NCI-H2227 (cell line): Measurements from ENCODE around the gene ZFC3H1.
"Not testable (repeated sequence)": the region's sequence is repeated elsewhere in the genome, so short reads cannot be mapped to it uniquely, and the experiment has no call there.

ENCODE experiments used
- DNase-seq: peaks from one replicate; lab custom pipeline; 2025; ENCODE audit not compliant: unreplicated experiment; lab: John Stamatoyannopoulos, UW

ZFC3H1 gene, protein sequence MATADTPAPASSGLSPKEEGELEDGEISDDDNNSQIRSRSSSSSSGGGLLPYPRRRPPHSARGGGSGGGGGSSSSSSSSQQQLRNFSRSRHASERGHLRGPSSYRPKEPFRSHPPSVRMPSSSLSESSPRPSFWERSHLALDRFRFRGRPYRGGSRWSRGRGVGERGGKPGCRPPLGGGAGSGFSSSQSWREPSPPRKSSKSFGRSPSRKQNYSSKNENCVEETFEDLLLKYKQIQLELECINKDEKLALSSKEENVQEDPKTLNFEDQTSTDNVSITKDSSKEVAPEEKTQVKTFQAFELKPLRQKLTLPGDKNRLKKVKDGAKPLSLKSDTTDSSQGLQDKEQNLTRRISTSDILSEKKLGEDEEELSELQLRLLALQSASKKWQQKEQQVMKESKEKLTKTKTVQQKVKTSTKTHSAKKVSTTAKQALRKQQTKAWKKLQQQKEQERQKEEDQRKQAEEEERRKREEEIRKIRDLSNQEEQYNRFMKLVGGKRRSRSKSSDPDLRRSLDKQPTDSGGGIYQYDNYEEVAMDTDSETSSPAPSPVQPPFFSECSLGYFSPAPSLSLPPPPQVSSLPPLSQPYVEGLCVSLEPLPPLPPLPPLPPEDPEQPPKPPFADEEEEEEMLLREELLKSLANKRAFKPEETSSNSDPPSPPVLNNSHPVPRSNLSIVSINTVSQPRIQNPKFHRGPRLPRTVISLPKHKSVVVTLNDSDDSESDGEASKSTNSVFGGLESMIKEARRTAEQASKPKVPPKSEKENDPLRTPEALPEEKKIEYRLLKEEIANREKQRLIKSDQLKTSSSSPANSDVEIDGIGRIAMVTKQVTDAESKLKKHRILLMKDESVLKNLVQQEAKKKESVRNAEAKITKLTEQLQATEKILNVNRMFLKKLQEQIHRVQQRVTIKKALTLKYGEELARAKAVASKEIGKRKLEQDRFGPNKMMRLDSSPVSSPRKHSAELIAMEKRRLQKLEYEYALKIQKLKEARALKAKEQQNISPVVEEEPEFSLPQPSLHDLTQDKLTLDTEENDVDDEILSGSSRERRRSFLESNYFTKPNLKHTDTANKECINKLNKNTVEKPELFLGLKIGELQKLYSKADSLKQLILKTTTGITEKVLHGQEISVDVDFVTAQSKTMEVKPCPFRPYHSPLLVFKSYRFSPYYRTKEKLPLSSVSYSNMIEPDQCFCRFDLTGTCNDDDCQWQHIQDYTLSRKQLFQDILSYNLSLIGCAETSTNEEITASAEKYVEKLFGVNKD (N-terminal part only)

DNA sequence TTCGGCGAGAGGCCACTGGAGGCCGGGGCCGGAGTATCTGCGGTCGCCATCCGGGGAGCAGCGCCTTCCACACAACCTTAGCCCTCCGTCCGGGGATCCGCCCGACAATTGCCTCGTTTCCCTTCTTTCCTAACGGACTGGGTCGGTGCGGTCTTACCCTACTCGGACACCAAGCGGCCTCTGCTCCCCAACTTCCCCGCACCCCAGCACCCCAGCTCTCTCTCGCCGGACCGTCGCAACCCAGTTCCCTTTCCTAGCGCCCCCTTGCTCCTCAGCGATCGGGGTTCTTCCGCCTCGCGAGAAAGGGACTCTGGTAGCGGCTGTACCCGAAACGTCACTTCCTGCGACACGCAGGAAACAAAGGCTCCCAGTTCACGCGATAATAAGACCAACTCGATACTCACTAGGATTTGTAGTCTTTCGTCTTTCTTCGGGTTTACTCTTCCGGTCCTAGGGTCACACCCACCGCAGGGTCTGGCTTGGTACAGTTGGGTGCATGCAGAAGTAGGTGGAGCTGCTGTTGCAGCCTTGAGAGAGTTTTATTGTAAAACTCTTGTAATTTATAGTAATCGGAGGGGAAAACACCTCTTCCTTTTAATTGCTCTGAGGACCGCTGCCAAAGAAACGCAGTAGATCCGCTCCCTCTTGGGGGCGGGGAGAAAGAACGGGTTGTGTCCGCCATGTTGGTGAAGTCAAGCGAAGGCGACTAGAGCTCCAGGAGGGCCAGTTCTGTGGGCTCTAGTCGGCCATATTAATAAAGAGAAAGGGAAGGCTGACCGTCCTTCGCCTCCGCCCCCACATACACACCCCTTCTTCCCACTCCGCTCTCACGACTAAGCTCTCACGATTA, at the start of gene ZFC3H1, which contains the start of gene THAP2:
Gene ZFC3H1 (minus strand): TSS at position 288 of the 850 bp plus-strand sequence. CDS start 238 bp downstream, at position 50.
Gene THAP2 (plus strand): TSS at position 741 of the 850 bp plus-strand sequence. CDS start 209 bp downstream, outside the sequence.
- peak; percentile 99 for DNase-seq

DNA sequence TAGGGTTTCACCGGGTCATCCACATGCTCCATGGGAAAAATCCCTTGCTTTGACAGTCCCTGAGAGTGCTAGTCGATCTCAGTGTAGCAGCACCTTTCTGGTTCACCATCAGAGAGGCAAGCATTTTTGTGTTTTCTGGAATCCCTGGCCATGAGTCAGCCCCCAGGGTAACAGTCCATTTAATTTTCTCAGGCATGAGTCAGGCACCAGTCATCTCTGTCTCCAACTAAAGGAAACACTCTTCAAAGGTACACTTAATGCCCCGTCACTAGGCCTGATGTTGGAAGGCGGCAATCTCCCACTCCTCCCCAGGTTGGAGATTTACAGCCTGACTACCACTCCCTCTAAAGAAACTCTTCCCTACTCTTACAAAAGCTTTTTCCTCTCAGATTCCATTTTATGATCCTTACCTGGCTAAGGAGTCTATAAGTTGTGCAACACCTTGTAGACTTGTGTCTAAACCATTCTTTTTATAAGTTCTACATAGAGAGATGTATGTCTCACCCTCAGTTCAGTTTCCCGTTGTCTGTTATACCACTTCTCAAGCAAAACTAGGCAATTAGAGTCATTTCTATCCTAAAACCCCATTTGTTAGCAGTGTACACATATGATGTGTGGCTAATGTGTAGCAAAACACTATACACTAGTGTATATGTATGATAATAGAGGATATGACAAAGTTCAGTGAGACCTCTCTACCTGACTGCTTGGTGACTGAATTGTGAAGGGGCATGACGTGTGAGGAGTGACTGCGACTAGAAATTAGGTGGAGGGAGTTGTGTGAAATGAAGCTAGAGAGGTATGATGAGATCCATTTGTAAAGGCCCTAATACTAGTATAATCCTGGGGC, 46.9 kb upstream of the ZFC3H1 start:
- DNase-seq: no peak

DNA sequence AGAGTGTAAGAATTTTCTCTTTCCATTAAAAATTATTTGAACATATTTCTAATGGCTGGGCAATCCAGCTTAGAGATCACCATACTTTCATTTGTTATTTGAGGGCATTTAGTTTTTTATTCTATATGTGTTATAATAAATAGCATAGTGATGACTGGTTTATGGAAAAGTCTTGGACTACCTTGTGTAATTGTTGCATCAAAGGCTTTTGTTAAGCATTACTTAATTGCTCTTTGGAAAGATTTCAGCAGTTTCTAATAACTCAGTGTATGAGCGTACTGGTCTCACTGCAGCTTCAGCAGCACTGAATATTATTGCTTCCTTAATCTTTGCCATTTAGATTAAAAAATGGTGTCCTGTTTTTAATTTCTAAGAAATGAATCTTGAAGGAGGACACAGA, 45.0 kb upstream of the ZFC3H1 start:
- no peak for DNase-seq

DNA sequence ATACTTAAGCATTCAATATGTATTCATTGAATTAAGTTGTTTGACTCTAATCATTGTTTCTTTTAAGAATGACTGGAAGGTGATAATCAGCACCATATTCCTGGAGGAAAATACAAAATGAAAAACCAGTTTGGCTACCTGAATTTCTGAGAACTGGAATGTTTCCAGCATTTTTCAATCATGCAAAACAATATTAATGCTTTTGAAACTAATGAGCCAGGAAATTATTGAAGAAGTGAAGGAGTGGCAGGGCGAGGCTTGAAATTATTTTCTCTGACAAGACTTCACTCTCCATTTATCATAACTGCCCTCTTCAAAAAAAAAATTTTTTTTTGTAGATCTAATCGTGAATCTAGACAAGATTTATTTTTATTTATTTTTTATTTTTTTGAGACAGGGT, 41.3 kb upstream of the ZFC3H1 start:
- DNase-seq: no peak

DNA sequence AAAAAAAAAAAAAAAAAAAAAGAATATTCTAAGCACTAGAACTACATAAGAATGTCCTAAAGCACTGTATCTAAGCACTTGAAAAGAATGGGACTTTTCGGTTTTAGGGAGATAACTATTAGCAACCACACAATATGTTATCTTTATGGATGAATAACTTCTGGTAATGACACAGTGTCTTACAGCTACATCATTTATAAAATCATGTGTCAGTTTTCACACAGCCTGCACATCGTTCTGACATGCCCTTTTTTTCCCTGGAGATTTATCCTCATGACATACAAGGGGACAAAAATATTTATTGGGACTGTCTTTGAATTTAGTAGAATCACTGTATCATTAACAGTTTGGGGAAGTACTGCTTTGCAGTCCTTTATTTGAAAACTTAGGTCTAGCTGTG, 39.6 kb upstream of the ZFC3H1 start:
- no peak for DNase-seq

DNA sequence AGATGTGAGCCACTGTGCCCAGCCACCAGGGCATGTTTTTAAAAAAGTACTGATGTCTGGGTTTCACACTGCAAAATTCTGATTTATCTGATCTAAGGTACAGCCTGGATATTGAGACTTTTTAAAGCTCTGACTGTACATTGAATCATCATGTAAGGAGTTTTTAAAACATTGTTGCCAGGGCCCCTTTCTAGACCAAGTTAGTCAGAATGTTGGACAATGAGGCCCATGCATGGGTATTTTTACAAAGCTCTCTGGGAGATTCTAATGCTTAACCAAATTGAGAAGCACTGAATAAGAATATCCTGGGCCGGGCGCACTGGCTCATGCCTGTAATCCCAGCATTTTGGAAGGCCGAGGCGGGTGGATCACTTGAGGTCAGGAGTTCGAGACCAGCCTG, 38.9 kb upstream of the ZFC3H1 start:
- no peak for DNase-seq

DNA sequence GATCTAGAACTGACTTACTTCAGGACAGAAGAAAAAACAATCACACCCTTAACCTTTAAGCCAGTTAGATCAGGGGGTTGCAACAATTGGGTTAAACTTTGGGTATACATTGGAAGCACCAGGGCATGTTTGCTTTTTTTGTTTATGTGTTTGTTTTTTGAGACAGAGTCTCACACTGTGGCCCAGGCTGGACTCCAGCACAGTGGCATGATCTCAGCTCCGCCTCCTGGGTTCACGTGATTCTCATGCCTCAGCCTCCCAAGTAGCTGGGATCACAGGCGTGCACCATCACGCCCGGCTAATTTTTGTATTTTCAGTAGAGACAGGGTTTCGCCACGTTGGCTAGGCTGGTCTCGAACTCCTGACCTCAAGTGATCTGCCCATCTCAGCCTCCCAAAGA, 38.5 kb upstream of the ZFC3H1 start:
- DNase-seq: not testable (repeated sequence)

DNA sequence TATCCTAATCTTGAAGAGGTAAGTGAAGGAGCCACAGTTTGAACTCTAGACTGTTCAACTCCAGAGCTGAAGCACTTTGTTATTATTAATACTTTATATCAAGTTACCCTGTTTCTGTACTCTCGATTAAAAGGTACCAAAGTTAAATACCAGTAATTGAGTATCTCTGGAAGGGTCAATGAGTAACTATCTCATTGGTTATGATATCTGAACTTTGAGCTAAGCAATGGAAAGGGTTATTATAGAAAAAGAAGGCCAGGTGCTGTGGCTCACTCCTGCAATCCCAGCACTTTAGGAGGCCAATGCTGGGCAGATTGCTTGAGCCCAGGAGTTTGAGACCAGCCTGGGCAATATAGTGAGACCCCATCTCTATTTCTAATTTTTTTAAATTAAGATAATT, 32.1 kb upstream of the ZFC3H1 start:
- DNase-seq: no peak

DNA sequence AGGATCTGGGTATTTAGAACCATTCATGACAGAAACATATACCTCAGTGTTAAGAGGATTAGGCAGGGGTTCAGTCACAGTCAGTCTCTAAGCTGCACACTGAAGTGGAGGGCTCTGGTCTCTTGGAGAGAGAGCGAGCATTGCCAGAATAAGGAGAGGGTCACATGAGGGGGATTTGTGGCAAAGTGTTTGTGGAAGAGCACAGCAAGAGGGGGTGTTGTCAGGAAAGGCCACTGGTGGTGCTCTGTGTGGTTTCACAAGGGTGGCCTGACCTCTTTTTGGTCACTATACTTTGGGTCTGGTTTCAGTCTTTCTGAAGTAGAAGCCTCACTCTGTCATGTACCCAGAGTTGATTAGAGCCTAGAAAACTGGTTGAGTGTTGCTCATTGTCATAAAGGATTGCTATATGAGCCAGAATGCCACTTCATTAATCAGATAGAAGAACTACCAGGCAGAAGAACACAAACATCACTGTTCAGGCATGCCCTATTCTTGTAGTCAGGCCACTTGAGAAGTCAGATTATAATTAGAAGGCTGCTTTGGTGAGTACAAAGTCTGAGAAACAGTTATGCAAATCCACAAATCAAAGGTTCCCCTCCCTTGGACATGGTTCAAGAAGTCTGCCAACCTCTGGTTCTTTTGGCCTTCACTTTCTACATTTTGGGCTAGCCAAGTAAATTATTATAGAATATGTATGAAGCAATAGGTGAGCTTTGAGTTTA, 30.6 kb upstream of the ZFC3H1 start:
- DNase-seq: no peak

DNA sequence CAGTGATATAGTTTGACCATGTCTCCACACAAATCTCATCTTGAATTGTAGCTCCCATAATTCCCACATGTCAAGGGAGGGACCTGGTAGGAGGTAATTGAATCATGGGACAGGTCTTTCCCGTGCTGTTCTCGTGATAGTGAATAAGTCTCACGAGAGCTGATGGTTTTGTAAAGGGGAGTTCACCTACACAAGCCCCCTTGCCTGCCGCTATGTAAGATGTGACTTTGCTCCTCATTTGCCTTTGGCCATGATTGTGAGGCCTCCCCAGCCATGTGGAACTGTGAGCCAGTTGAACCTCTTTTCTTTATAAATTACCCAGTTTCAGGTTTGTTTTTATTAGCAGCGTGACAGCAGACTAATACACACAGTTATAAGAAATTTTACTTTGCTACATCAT, 30.0 kb upstream of the ZFC3H1 start:
- not testable (repeated sequence) for DNase-seq

DNA sequence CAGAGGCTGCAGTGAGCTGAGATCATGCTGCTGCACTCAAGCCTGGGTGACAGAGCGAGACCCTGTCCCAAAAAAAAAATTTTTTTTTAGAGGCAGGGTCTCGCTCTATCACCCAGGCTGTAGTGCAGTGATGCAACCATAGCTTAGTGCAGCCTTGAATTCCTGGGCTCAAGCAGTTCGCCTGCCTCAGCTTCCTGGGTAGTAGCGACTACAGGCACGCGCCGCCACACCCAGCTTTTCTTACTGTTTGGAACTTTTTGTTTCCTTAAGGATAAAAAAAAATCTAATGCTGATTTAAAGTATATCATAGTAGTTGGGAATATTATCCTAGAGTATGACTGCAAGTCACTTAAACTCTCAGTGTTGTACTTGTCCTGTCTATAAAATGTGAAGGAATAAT, 29.5 kb upstream of the ZFC3H1 start:
- DNase-seq: no peak

DNA sequence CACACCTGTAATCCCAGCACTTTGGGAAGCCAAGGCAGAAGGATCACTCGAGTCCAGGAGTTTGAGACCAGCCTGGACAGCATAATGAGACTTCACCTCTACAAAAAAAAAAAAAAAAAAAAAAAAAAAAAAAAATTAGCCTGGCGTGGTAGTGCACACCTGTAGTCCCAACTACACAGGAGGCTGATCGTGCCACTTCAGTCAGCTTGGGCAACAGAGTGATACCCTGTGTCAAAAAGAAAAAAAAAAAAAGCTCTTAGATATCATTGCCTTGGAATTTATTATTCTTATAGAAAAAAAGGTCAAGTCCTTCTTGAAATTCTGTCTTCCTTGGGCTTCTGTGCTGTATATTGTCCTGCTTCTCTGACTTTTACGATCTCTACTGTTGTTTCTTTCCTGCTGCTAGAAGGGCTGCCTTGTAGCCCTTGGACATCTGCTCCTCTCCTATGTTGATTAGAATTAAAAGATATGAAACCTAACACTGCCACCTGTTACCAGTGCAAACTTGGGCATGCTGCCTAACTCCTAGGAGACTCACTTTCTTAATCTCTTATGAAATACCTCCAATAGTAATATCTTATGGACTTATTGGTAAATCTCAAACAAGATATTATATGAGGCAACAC, 28.0 kb upstream of the ZFC3H1 start:
- DNase-seq: no peak

DNA sequence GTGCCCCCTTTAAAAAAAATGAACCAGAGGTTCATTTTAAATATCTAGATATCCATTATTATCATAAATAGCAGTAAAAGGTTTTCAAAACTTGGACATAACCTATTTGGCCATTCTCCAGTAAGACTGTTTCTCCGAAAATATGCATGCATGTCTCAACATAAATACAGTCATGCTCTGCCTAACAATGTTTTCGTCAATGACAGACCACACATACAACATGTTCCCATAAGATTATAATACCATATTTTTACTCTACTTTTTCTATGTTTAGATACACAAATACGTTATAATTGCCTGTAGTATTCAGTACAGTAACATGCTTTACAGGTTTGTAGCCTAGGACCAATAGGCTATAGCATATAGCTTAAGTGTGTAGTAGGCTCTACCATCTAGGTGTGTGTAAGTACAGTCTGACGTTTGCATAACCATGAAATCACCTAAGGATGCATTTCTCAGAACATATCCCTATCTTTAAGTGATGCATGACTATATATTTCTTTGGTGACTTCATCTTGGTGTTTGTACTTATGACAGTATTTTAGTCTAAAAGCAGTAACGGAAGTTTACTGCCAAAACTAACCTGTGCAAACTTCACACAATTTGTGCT, 25.4 kb upstream of the ZFC3H1 start:
- DNase-seq: no peak

DNA sequence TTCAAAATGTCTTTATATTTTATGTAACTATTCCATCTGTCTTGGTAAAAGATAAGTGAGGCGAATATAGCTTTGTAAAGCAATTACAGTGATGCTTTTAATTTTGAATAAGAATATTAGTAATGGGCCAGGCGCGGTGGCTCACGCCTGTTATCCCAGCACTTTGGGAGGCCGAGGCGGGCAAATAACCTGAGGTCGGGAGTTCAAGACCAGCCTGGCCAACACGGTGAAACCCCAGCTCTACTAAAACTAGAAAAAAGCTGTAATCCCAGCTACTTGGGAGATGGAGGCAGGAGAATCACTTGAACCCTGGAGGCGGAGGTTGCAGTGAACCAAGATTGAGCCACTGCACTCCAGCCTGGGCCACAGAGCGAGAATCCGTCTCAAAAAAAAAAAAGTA, 23.5 kb upstream of the ZFC3H1 start:
- not testable (repeated sequence) for DNase-seq

DNA sequence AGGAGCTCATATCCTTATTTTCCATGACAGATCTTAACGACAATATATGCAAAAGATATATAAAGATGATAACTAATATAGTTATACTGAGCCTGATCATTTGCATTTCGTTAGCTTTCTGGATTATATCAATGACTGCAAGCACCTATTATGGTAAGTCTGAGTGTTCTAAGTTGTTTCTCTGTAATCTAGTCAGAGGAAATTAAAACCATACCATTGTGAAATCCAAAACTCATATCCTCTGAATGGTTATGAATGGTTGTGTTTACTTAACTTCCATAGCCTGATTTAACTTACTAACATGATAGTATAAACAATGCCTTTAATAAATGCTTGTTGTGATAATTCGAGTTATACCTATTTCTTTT, 23.0 kb upstream of the ZFC3H1 start:
- no peak for DNase-seq

DNA sequence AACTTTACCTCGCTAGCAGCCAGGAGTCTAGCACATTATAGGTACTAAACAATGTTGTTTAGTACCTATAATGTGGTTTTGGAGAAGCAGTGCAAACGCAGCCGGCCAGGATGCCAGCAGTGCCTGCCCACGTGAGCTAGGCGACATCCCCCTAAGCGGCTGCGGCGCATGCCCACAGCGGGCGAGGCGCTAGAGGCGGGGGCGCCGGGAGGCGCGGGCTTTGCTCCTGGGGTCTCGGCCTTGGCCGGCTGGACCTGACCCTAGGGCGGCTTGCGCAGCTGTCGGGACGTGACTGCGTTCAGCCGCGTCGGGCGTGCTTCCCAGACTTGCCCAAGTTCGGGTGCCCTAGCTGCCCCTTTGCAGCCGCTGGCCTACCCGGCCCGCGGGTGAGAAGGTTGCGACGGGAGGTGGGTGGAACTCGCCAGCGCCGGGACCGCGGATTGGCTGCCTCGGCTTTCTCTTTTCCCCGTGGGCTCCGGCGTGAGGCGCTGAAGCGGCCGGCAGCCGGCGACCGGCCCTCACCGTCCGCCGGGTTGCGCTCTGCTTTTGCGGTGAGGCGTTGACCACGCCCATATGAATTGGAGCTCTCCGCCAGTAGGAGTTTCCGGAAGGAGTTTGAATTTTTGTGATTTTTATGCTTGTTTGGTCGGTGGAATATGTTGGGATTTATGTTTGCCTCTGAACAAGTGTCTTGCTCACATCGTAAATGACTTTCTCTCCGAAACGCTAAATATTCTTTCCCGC, 22.4 kb upstream of the ZFC3H1 start, which contains the start of gene TMEM19:
Gene TMEM19 (plus strand): TSS at position 169 of the 744 bp plus-strand sequence. CDS start 599 bp downstream, outside the sequence.
- DNase-seq: peak; percentile 93

DNA sequence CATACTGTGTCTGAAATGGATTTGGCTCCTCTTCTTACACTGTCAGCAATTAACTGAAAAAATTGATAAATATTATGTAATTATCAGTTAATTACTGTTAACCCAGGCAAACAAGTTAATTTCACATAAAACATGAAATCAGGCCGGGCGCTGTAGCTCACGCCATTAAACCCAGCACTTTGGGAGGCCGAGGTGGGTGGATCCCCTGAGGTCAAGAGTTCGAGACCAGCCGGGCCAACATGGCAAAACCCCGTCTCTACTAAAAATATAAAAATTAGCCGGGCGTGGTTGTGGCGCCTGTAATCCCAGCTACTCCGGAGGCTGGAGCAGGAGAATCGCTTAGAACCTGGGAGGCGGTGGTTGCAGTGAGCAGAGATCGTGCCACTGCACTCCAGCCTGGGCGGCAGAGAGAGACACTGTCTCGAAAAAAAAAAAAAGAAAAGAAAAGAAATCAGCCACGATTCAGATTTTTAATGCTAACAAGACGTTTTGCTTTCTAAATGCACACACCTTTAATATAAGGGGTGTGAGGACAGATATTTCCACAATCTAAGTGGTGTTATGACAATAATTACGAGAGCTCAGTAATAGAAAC, 21.8 kb upstream of the ZFC3H1 start:
- peak; percentile 21 for DNase-seq
